ENCODE data around the gene ZFAND3. TPM values are rescaled to one million over a fixed set of nuclear protein-coding genes. Genes with fewer than 3 reads are reported as not detected.

Gene ZFAND3
- total RNA-seq, 6 experiments from 2014 or later = 75.2 to 93.2 (median 87.0) TPM

DNA sequence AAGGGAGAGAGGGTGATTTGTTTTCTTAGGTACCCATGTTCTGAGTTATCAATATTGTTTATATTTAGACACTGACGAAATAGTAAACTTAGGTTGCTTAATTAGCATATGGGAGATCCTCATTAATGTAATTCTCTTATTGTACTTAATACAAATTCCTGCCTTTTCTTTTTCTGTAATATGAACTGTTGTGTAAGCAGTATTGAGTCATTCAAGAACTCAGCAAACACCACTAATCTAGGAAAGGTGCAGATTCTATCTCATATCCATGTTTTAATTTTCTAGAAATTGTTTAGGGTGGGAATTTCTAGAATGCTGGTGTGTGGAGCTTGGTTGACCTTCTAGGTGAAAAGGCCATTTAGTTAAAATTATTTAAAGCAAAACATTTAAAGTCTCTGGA, 216.0 kb downstream of the ZFAND3 start:
- H3K4me1 Mint-ChIP-seq (ENCODE audit: low read depth) = peaks cover 53% of the 10 kb centered on the region
- H3K27ac Mint-ChIP-seq = no peak overlapping the region

GRCh38 chr6:38039502-38039901, 220.0 kb downstream of the ZFAND3 start:
- H3K27me3 Mint-ChIP-seq (ENCODE audit: insufficient read depth) = no peaks in the 10 kb centered on the region
- no peak for TF ChIP-seq CTCF (IDR thresholded peaks at IDR 0.05)
- peaks cover 54% of the 10 kb centered on the region for H3K4me1 Mint-ChIP-seq (ENCODE audit: low read depth)
- H3K4me3 Mint-ChIP-seq = no peak overlapping the region
- no peaks in the 10 kb centered on the region for H3K36me3 Mint-ChIP-seq (ENCODE audit: low read depth)
- no peak overlapping the region for H3K27ac Mint-ChIP-seq
- no peaks in the 10 kb centered on the region for H3K9me3 Mint-ChIP-seq
- no peak for DNase-seq

More for the DNA sequence above, 216.0 kb downstream of the ZFAND3 start:
- DNase-seq = no peak
- H3K36me3 Mint-ChIP-seq (ENCODE audit: low read depth) = 0 out of 2 replicates have a peak, but pooled peaks cover under 1% of the 10 kb centered on the region
- no peak for TF ChIP-seq CTCF (IDR thresholded peaks at IDR 0.05)
- no peak overlapping the region for H3K4me3 Mint-ChIP-seq
- H3K9me3 Mint-ChIP-seq = no peaks in the 10 kb centered on the region
- no peaks in the 10 kb centered on the region for H3K27me3 Mint-ChIP-seq (ENCODE audit: insufficient read depth)

DNA sequence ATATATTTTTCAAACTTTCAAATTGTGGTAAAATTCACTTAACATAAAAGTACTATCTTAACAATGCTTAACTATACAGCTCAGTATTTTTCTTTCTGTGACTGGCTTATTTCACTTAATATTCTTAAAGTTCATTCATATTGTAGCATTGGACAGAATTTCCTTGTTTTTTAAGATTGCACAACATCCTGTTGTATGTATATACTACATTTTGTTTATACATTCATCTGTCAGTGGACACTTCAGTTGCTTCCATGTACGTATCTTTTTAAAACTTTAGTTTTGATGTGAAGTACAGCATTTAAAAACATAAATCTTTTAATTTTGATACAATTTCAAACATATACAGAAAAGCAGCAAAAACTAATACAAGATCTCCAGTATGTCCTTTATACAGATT, 220.7 kb downstream of the ZFAND3 start:
- no peak for DNase-seq
- no peak overlapping the region for H3K4me3 Mint-ChIP-seq
- no peaks in the 10 kb centered on the region for H3K9me3 Mint-ChIP-seq
- peaks cover 46% of the 10 kb centered on the region for H3K4me1 Mint-ChIP-seq (ENCODE audit: low read depth)
- no peak for TF ChIP-seq CTCF (IDR thresholded peaks at IDR 0.05)
- no peaks in the 10 kb centered on the region for H3K27me3 Mint-ChIP-seq (ENCODE audit: insufficient read depth)
- no peak overlapping the region for H3K27ac Mint-ChIP-seq
- H3K36me3 Mint-ChIP-seq (ENCODE audit: low read depth) = no peaks in the 10 kb centered on the region

GRCh38 chr6:38043259-38043753, 223.8 kb downstream of the ZFAND3 start:
- no peak for DNase-seq
- Mint-ChIP-seq H3K9me3 (no peaks in the 10 kb centered on the region), H3K27me3 (ENCODE audit: insufficient read depth) (no peaks in the 10 kb centered on the region), H3K4me1 (ENCODE audit: low read depth) (peaks cover 34% of the 10 kb centered on the region), H3K36me3 (ENCODE audit: low read depth) (no peaks in the 10 kb centered on the region), H3K4me3 (no peak overlapping the region), H3K27ac (no peak overlapping the region)
- no peak for TF ChIP-seq CTCF (IDR thresholded peaks at IDR 0.05)

DNA sequence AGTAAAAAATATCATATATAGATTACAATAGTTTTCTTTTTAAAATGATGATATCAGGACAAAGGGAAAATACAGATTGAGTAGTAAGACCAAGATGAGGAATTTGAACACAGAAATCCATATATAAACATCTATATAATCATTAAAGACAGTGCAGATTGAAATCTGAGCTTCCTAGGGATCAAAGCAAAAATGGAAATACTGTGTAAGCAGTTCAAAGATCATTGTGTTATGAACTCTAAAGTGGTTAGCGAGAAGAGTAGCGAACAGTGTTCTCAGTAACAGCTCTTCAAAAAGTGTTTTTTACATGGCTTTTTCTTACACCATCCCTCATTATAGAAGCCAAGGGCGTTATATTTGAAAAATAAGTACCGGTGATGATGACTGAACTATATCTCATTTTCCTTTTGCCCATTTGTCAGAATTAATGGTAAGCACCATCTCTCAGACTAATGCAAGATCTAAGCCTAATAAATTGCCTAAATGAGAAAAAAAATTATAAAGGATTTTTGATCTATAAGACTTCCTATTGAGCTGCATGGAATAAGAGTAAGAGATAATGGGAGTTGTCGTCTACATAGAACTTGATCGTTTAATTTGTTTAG, 226.3 kb downstream of the ZFAND3 start:
- H3K9me3 Mint-ChIP-seq = no peaks in the 10 kb centered on the region
- TF ChIP-seq CTCF (IDR thresholded peaks at IDR 0.05) = no peak

More for the DNA sequence above, 226.3 kb downstream of the ZFAND3 start:
- no peaks in the 10 kb centered on the region for H3K36me3 Mint-ChIP-seq (ENCODE audit: low read depth)
- H3K27ac Mint-ChIP-seq = no peak overlapping the region
- no peak overlapping the region for H3K4me3 Mint-ChIP-seq
- no peaks in the 10 kb centered on the region; the same call in 1 of the 2 replicates for H3K27me3 Mint-ChIP-seq (ENCODE audit: insufficient read depth)
- DNase-seq = no peak
- H3K4me1 Mint-ChIP-seq (ENCODE audit: low read depth) = peaks cover 32% of the 10 kb centered on the region
